GM12873 (cell line): ENCODE results near the gene MOV10.
A peak's percentile ranks its signal among the peaks of the same experiment; 100 is the strongest.

Source experiments
- TF ChIP-seq, protein P1 (sequence below): IDR thresholded peaks from 2 replicates; pipeline ENCODE4 v1.5.1; 2012; ENCODE audit warnings: low read depth, mild to moderate bottlenecking, moderate library complexity, low read length, control low read depth; ENCODE audit not compliant: insufficient read depth; ENCODE audit errors: missing control alignments

MOV10 gene

DNA sequence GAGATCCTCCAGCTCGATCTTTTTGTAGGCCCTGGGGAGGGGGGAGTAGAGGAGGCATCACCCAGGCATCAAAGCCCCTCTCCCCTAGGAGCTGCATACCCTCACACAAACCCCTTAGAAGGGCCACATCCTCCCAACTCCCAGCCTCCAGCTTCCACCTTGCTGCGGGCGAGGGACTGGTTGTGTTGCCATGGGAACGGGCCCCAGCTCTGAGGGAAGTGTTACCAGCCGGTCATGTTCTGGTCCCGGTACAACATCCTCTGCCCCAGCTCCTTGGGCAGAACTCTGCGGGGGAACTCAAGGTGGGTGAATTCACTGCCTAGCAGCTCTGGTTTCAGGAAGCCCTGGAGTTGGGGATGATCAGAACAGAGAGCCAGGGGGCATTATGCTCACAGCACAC, 36.6 kb downstream of the MOV10 start:
- TF ChIP-seq, protein P1, sequence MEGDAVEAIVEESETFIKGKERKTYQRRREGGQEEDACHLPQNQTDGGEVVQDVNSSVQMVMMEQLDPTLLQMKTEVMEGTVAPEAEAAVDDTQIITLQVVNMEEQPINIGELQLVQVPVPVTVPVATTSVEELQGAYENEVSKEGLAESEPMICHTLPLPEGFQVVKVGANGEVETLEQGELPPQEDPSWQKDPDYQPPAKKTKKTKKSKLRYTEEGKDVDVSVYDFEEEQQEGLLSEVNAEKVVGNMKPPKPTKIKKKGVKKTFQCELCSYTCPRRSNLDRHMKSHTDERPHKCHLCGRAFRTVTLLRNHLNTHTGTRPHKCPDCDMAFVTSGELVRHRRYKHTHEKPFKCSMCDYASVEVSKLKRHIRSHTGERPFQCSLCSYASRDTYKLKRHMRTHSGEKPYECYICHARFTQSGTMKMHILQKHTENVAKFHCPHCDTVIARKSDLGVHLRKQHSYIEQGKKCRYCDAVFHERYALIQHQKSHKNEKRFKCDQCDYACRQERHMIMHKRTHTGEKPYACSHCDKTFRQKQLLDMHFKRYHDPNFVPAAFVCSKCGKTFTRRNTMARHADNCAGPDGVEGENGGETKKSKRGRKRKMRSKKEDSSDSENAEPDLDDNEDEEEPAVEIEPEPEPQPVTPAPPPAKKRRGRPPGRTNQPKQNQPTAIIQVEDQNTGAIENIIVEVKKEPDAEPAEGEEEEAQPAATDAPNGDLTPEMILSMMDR, result no peak

DNA sequence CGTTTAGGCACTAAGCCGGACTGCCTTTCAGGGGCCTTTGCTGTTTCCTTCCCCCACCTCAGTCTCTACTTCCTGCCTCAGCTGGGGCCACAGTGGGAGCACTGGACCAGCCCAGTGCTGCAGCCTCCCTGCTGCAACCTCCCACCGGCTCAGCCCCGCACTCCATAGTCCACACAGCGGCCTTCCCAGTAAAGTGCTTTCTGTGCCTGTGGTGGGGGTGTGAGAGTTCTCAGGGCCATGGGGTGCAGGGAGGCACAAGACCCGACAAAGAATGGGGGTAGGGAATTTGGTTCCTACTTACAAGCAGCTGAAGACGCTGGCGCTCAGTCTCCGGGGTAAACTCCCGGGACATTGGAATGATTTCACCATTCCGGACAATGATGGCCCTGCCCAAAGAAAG, 37.2 kb downstream of the MOV10 start:
- TF ChIP-seq, protein P1, result no peak

DNA sequence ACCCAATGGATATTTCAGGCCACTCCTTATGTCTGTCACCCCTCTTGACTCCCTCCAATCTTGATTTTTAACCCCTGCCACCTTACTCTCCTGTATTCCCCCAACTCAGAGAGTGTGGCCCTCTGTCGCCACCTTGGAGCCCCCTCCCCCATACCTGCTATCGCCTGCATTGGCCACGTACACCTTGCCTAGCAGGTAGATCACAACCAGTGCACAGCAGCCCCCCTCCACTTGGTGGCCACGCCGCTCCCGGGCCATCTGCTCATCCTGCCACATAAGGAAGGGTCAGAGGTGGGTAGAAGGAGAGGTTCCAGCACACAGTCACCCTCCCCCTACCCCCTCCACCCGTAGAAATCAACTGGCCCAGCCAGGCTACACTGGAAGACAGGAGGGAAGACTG, 37.7 kb downstream of the MOV10 start:
- TF ChIP-seq, protein P1, result no peak

DNA sequence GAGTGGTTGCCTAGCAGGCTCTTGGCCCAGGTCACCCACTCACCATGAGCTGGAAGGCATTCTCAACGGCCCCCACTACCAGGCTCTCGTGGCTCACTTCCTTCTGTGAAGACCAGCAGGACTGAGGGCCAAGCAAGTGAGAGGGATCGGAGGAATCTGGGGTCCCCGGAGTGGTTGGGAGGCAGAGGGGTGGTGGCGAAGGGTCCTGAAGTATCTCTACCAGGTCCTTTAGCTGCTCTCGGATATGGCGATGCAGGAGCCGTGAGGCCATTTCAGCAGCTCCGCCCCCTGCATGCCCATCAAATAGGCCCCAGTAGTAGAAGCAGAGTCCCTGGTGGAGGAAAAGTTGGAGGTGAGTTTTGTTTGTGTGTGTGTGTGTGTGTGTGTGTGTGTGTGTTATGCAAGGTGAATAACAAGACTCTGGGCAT, 38.3 kb downstream of the MOV10 start:
- TF ChIP-seq, protein P1, result no peak

DNA sequence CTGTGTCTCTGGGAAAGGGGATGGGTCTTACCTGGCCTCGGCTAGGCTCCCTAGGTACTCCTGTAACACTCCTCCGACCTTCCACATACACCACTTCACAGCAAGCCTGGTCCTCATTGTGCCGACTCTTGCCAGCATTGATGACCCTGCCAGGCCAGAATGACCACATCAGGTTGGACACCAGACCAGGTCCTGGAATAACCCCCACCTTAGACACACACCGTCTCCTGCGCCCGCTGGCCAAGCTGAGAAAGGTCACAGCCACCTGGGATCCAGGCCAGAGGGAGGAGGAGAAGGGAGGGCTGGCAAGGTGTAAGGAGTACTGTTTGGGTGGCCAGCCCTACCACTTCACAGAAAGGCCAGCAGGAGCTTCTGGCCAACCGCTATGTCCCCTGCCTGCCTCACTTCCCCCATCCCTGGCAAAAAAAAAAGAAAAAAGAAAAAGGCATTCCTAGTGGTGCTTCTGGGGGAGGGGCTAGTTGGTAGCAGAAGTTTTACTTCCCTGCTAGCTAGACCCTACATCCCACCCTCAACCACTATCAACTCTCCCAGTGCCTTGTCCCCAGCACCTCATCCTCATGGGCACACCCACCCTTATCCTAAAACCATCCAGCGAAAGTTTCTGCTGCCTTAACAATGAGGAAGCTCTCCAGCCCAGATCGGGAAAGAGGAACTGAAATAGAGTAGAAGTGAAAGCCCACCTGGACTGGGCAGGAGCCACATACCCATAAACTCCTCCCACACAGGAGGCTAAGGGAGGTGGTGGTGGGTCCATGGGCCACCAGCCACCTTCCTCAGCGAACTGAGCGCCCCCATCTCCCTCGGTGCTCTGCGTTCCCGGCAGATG, 39.2 kb downstream of the MOV10 start:
- TF ChIP-seq, protein P1, result no peak

DNA sequence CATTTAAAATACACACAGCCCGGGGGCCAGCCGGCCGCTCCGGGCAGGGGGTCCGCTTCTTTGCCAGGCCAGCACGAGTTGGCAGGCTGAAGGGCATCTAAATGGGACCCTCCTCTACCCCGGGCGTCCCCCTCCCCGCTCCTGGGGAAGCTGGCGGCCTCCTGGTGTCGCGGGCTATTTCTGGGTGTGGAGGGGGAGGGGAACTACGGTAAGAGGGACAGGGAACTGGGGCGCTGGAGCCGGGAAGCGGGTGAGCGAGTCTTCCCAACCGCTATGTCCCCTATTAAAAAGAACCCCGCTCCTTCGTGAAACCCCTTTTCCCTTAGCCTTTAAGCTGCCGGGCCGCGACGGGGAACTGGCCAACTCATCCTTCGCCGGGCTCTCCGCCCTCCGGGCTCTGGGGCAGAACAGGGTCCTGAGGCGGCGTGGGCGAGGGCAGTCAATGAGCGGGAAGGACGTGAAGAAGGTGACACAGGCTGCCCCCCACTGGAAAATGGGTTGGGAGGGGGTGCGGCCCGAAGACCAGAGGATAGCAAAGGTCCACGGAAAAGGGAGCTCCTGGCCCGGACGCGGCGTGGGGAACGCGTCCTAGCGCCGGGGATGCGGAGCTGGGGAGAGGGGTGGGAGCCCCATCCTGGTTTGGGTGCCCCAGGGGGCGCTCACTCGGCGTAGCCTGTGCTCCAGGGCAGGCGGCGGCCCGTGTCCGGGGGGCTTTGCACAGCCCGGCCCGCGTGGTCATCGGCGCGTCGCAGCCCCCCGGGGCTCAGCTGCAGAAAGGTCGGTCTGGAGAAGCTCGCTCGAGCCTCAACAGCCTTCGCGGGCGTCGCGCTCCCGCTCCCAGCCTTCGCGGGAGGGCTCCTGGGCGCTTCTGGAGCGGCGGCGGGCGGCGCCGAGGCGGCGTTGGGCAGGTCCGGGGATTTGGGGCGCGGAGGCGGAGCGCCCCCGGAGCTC, 40.1 kb downstream of the MOV10 start:
- TF ChIP-seq, protein P1, result peak; percentile 3
